Liver (tissue), 3 donors: Measurements from ENCODE around the gene FBLN1.

Source experiments
- EGR1 ChIP-seq, 2 donors: IDR thresholded peaks; 2 replicates each; pipeline ENCODE4 v1.6.1; 2016 to 2018; ENCODE audit warnings: antibody characterized with exemption in 2 of 2, low read depth in 2 of 2
- FOXA1 ChIP-seq: IDR thresholded peaks from 2 replicates; pipeline ENCODE4 v1.6.1; 2016; ENCODE audit warnings: antibody characterized with exemption
- GABPA ChIP-seq, 2 donors: IDR thresholded peaks in 1 of 2; conservative IDR thresholded peaks in 1 of 2; 2 replicates each; pipeline ENCODE4 v1.6.1; 2016; ENCODE audit warnings: antibody characterized with exemption in 2 of 2, mild to moderate bottlenecking in 1 of 2, moderate library complexity in 1 of 2
- JUND ChIP-seq, 2 donors: IDR thresholded peaks; 2 replicates each; pipeline ENCODE4 v1.6.1; 2016; ENCODE audit warnings: antibody characterized with exemption in 2 of 2
- NR2F2 ChIP-seq: IDR thresholded peaks from 2 replicates; pipeline ENCODE4 v1.6.1; 2016; ENCODE audit warnings: antibody characterized with exemption
- RAD21 ChIP-seq, 2 donors: IDR thresholded peaks; 2 replicates each; pipeline ENCODE4 v1.6.1; 2016; ENCODE audit warnings: antibody characterized with exemption in 2 of 2, mild to moderate bottlenecking in 2 of 2
- SP1 ChIP-seq: IDR thresholded peaks from 2 replicates; pipeline ENCODE4 v1.6.1; 2018; ENCODE audit warnings: antibody characterized with exemption, mild to moderate bottlenecking
- TAF1 ChIP-seq: conservative IDR thresholded peaks from 2 replicates; pipeline ENCODE4 v1.6.1; 2016; ENCODE audit warnings: antibody characterized with exemption, mild to moderate bottlenecking
- YY1 ChIP-seq: IDR thresholded peaks from 2 replicates; pipeline ENCODE4 v1.6.1; 2016; ENCODE audit warnings: antibody characterized with exemption, mild to moderate bottlenecking
- TF ChIP-seq, protein P1 (sequence below): fragments of 150-350 bp; IDR thresholded peaks from 2 replicates; pipeline ENCODE4 v1.5.1; 2017; ENCODE audit warnings: improper control_type of control experiment, low read depth, low read length; ENCODE audit not compliant: missing input control
- TF ChIP-seq, protein P2 (sequence below): IDR thresholded peaks from 2 replicates; pipeline ENCODE4 v1.6.1; 2016; ENCODE audit warnings: antibody characterized with exemption, mild to moderate bottlenecking
- TF ChIP-seq, protein P3 (sequence below): IDR thresholded peaks from 2 replicates; pipeline ENCODE4 v1.6.1; 2016; ENCODE audit warnings: antibody characterized with exemption
- TF ChIP-seq, protein P4 (sequence below): IDR thresholded peaks from 2 replicates; pipeline ENCODE4 v1.6.1; 2016; ENCODE audit warnings: antibody characterized with exemption
- donor health status: healthy.
- donor health status: healthy.

DNA sequence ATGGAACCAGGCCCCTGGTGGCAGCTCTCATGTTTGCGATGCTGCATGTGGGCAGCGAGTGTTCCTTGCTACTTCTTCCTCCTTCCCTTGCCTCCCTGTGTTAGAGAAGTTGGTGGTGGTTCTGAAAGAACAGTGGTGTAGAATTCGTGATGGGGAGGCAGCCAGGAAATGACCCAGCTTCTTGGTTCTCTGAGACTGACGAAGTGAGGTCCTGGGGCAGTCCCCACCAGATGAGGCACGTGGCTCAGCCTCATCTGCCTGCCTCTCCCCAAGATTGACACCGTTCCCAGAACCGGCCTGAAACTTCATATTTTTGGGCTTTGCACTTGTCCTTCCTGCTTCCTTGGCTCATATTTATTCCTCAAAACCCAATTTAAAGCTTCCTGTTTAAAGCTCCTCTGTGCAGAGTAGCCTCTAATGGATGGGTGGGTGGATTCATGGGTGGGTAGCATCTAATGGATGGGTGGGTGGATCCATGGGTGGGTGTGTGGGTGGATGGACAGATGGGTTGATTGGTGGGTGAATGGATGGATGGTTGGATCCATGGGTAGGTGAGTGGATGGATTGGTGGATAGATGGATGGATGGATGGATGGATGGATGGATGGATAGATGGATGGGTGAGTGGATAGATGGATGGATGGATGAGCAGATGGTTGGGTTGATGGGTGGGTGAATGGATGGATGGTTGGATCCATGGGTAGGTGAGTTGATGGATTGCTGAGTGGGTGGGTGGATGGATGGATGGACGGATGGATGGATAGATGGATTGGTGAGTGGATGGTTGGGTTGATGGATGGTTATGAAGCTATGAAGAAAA lies 91.6 kb downstream of the FBLN1 start:
- no peak for TF ChIP-seq RAD21 (IDR thresholded peaks at IDR 0.05)
- TF ChIP-seq, protein P1, sequence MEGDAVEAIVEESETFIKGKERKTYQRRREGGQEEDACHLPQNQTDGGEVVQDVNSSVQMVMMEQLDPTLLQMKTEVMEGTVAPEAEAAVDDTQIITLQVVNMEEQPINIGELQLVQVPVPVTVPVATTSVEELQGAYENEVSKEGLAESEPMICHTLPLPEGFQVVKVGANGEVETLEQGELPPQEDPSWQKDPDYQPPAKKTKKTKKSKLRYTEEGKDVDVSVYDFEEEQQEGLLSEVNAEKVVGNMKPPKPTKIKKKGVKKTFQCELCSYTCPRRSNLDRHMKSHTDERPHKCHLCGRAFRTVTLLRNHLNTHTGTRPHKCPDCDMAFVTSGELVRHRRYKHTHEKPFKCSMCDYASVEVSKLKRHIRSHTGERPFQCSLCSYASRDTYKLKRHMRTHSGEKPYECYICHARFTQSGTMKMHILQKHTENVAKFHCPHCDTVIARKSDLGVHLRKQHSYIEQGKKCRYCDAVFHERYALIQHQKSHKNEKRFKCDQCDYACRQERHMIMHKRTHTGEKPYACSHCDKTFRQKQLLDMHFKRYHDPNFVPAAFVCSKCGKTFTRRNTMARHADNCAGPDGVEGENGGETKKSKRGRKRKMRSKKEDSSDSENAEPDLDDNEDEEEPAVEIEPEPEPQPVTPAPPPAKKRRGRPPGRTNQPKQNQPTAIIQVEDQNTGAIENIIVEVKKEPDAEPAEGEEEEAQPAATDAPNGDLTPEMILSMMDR = no peak
- TF ChIP-seq TAF1 = no peak
- no peak for TF ChIP-seq FOXA1
- no peak for TF ChIP-seq YY1
- no peak for TF ChIP-seq EGR1 (IDR thresholded peaks at IDR 0.05; ENCODE audit: low read depth in 2 of 2)
- TF ChIP-seq, protein P2, sequence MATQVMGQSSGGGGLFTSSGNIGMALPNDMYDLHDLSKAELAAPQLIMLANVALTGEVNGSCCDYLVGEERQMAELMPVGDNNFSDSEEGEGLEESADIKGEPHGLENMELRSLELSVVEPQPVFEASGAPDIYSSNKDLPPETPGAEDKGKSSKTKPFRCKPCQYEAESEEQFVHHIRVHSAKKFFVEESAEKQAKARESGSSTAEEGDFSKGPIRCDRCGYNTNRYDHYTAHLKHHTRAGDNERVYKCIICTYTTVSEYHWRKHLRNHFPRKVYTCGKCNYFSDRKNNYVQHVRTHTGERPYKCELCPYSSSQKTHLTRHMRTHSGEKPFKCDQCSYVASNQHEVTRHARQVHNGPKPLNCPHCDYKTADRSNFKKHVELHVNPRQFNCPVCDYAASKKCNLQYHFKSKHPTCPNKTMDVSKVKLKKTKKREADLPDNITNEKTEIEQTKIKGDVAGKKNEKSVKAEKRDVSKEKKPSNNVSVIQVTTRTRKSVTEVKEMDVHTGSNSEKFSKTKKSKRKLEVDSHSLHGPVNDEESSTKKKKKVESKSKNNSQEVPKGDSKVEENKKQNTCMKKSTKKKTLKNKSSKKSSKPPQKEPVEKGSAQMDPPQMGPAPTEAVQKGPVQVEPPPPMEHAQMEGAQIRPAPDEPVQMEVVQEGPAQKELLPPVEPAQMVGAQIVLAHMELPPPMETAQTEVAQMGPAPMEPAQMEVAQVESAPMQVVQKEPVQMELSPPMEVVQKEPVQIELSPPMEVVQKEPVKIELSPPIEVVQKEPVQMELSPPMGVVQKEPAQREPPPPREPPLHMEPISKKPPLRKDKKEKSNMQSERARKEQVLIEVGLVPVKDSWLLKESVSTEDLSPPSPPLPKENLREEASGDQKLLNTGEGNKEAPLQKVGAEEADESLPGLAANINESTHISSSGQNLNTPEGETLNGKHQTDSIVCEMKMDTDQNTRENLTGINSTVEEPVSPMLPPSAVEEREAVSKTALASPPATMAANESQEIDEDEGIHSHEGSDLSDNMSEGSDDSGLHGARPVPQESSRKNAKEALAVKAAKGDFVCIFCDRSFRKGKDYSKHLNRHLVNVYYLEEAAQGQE = no peak
- TF ChIP-seq, protein P3, sequence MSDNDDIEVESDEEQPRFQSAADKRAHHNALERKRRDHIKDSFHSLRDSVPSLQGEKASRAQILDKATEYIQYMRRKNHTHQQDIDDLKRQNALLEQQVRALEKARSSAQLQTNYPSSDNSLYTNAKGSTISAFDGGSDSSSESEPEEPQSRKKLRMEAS = no peak
- no peak for TF ChIP-seq JUND (IDR thresholded peaks at IDR 0.05)
- TF ChIP-seq GABPA (IDR thresholded peaks at IDR 0.05 in 1 of 2, conservative IDR thresholded peaks at IDR 0.05 in 1 of 2) = no peak
- TF ChIP-seq NR2F2 = no peak
- TF ChIP-seq, protein P4, sequence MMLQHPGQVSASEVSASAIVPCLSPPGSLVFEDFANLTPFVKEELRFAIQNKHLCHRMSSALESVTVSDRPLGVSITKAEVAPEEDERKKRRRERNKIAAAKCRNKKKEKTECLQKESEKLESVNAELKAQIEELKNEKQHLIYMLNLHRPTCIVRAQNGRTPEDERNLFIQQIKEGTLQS = no peak
- TF ChIP-seq SP1 = no peak
